HK-2 (cell line): Measurements from ENCODE around the gene GUCY2C.

Experiments used
- DNase-seq: peaks from one replicate; pipeline ENCODE4 v3.0.0-alpha.2; 2018; ENCODE audit not compliant: unreplicated experiment

The GUCY2C gene

GRCh38 chr12:14628771-14629170, 67.6 kb downstream of the GUCY2C start:
- DNase-seq = no peak

- DNase-seq = no peak
Measured at GRCh38 chr12:14621826-14622225, 74.6 kb downstream of the GUCY2C start.

GRCh38 chr12:14619741-14620501, 76.5 kb downstream of the GUCY2C start:
- DNase-seq = no peak

GRCh38 chr12:14618983-14619382, 77.4 kb downstream of the GUCY2C start:
- DNase-seq = no peak

- DNase-seq = no peak
Measured at GRCh38 chr12:14614704-14615121, 81.7 kb downstream of the GUCY2C start.

DNA sequence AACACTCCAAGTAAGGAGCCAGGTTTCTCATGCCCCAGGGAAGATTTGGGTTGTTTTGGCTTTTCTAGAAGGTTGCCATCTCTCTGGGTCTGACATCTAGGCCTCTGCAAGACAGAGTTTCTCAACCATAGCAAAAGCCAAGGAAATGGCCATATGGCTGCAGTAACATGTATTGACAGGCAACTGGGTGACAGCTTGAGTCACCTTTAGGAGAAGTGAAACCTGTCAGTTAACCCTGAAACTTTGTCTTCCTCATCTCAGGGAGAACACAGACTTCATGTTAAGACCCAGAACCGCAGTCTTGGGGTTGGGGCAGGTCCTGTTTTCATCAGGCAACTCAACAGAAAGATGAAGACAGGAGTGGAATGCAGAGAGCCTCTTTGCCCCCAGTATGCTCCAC, 82.7 kb downstream of the GUCY2C start:
- no peak for DNase-seq

DNA sequence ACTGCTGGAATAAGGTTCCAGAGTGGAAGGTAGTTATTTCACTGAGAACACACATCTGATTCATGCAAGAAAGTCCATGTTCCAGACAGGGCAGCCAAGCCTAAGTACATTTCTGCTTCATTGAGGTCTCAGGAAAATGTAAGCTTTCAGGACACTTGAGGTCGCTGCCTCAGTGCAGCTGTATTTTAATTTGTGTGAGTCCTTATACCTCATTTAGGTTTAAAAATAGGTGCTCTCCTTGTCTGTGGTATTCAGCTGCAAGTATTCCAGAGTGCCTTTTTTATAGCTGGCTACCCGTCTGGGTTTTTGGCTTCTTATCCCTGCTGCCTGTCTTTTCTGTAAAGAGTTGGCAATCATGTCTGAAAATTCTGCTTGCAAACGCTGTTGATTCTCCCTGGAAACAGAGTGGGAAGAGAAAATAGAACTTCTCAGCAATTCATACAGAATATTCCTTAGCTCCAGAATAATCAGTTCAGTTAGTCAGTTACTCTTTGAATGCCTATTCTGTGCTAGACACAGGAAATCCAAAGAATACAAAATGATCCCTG, 83.4 kb downstream of the GUCY2C start:
- no peak for DNase-seq

DNA sequence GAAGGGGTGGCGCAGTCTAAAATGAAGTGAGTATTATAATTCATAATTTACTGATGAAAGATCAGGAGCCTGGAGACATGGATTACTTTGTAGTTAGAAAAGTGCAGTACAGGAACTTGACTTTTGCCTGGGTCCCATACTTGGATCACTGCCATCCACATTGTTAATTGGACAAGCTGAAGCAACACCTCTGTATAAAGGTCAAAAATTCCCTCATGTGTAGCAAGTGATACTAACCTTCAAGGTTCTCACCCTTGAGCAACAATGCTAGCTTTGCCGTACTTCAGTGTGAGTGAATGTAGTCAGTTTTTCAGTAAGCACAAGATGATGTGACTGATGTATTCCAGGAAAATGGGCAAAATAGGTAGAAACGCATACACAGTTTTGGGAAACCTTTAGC, 84.1 kb downstream of the GUCY2C start:
- DNase-seq = no peak

DNA sequence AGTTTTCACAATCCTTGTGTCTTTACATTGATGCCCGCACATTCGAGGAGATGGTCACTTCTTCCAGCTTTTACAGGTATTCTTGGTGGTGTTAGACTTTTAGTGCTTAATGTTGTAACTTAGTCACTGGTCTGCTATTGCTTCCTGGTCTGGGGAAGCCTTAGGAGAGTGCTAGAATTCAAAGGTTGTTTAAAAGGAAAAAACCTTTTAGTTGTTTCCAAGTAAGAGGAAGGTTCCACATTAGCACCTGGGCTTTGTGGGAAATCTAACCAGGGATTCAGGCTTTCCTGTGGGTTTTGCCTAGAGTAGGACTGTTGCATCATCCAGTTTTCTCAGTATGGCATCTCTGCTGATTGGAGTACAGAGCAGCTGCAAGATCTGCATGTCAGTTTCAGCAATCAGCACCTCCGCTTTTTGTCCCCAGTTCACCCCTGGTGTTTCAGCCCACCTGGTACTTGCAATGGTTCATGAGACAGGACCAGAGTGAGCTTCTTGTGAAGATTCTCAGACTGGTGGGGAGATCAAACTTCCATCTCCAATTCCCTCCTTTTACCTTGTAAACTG, 84.7 kb downstream of the GUCY2C start:
- no peak for DNase-seq

GRCh38 chr12:14607568-14607967, 88.8 kb downstream of the GUCY2C start:
- no peak for DNase-seq

DNA sequence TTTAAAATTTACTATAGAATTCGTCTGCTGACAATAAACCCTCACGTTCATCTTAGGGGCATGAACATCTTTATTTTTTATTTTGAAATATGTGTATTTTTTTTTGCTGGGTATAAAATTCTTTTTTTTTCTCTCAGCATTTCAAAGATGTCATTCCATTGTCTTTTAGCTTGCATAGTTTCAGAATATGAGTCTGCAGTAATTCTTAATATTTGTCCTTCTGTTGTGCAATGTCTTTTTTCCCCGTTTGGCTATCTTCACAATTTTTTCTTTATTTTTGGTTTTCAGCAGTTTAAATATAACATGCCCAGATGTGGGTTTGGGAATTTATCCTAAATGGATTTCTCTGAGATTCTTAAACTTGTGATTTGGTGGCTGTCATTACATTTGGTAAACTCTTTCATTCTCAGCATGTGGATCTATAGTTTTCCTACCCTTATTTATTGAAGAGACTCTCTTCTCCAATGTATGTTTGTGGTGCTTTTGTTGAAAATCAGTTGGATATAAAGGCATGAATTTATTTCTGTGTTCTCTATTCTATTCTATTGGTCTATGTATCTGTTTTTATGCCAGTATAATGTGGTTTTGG, 90.9 kb downstream of the GUCY2C start:
- DNase-seq = no peak

GRCh38 chr12:14601692-14602478, 94.5 kb downstream of the GUCY2C start:
- DNase-seq = no peak

- DNase-seq = no peak
Measured at GRCh38 chr12:14597480-14597879, 98.9 kb downstream of the GUCY2C start.

- no peak for DNase-seq
Measured at GRCh38 chr12:14591719-14592118, 104.7 kb downstream of the GUCY2C start.

GRCh38 chr12:14589169-14590004, 107.0 kb downstream of the GUCY2C start:
- no peak for DNase-seq

DNA sequence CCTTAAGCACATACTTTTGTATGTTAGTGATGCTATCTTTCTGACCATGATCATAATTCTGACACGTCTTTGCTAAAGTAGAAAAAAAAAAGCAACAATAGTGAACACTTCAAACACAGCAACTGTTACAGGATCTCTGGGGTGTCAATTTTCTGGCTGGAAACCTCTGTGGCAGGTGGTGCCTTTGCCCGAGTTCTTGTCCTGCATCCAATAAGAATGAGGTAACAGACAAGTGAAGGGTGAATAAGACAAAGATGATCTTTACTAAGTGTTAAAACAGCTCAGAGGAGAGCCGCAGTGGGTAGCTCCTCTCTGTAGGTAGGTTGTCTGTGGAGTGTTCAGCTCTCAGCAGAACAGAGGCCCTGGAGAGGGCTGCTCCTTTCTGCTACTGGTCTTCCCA, 107.8 kb downstream of the GUCY2C start:
- DNase-seq = no peak

DNA sequence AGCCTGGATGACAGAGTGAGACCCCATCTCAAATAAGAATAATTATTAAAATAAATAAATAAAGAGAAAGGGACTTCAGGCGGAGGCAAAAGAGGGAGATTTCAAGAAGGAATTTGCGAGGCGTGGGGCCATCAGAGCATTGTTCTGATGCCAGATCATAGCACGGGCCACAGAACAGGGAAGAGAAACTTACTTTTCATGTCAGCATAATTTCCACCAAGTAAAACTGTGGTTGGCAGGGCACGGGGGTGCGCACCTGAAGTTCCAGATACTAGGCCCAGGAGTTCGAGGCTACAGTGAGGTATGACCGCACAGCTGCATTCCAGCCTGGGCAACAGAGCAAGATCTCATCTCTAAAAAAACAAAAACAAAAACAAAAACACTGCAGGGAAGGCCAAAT, 117.8 kb downstream of the GUCY2C start:
- DNase-seq = no peak

GRCh38 chr12:14577344-14577743, 119.1 kb downstream of the GUCY2C start:
- no peak for DNase-seq

DNA sequence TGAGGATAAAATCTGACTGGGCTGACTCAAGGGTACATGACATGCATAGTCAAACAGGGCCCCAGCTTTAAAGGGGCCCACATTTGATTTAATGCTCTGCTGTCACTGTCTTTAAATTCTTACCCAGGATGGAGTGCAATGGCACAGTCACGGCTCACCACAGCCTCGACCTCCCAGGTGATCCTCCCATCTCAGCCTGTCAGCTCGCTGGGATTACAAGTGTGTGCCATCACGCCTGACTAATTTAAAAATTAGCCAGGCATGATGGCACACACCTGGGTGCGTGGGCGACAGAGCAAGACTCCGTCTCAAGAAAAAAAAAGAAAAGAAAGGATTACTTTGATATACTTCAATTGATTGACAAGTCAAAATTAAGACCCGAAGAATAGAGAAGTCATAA, 119.5 kb downstream of the GUCY2C start:
- DNase-seq = no peak

DNA sequence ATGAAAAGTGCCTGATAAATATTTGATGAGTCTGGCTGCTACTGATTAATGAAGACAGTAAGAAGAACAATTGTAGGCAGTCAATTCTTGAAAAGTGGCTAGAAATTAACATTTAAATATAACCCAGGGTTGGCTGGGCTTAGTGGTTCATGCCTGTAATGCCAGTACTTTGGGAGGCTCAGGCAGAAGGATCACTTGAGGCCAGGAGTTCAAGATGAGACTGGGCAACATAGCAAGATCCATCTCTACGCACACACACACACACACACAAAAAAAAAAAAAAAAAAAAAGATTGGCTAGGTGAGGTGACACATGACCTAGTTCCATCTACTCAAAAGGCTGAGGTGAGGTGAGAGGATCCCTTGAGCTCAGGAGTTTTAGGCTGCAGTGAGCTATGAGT, 120.8 kb downstream of the GUCY2C start:
- DNase-seq = no peak

- DNase-seq = no peak
Measured at GRCh38 chr12:14573118-14573517, 123.3 kb downstream of the GUCY2C start.
